HG03097 (cell line): Measurements from ENCODE around the gene GOLGA8A.
"Not testable (repeated sequence)": the region's sequence is repeated elsewhere in the genome, so short reads cannot be mapped to it uniquely, and the experiment has no call there.

Source experiments
- ATAC-seq: cut with Tn5 transposase; IDR thresholded peaks from one replicate; pipeline ENCODE4 v1.9.1; 2021; ENCODE audit not compliant: unreplicated experiment, low FRiP score

GOLGA8A gene

GRCh38 chr15:34437687-34438086, at the start of gene GOLGA8A:
Gene GOLGA8A (minus strand): TSS chr15:34437808. CDS start chr15:34389691, 48,117 bp downstream.
- peak; percentile 50 for ATAC-seq

- ATAC-seq = no peak
Measured at GRCh38 chr15:34483644-34484043, 46.0 kb upstream of the GOLGA8A start.

- ATAC-seq = no peak
Measured at GRCh38 chr15:34481370-34481769, 43.8 kb upstream of the GOLGA8A start.

- ATAC-seq = no peak
Measured at GRCh38 chr15:34473840-34474239, 36.2 kb upstream of the GOLGA8A start.

GRCh38 chr15:34472947-34473346, 35.3 kb upstream of the GOLGA8A start:
- no peak for ATAC-seq

- ATAC-seq = no peak
Measured at GRCh38 chr15:34470892-34471291, 33.3 kb upstream of the GOLGA8A start.

GRCh38 chr15:34470091-34470490, 32.5 kb upstream of the GOLGA8A start:
- no peak for ATAC-seq

- no peak for ATAC-seq
Measured at GRCh38 chr15:34461730-34462129, 24.1 kb upstream of the GOLGA8A start.

- no peak for ATAC-seq
Measured at GRCh38 chr15:34460451-34460850, 22.8 kb upstream of the GOLGA8A start.

GRCh38 chr15:34456658-34457057, 19.1 kb upstream of the GOLGA8A start:
- no peak for ATAC-seq

GRCh38 chr15:34442891-34443290, 5.3 kb upstream of the GOLGA8A start:
- ATAC-seq = no peak

- no peak for ATAC-seq
Measured at GRCh38 chr15:34439878-34440277, 2.3 kb upstream of the GOLGA8A start.

GRCh38 chr15:34436956-34437442, 609 bp downstream of the GOLGA8A start:
- ATAC-seq = peak; percentile 41

- no peak for ATAC-seq
Measured at GRCh38 chr15:34436126-34436955, 1.3 kb downstream of the GOLGA8A start.

- no peak for ATAC-seq
Measured at GRCh38 chr15:34435658-34436057, 1.9 kb downstream of the GOLGA8A start.

GRCh38 chr15:34434627-34435305, 2.8 kb downstream of the GOLGA8A start:
- ATAC-seq = no peak

- ATAC-seq = not testable (repeated sequence)
Measured at GRCh38 chr15:34433956-34434626, 3.5 kb downstream of the GOLGA8A start.

GRCh38 chr15:34430642-34431041, 7.0 kb downstream of the GOLGA8A start:
- ATAC-seq = not testable (repeated sequence)

- ATAC-seq = not testable (repeated sequence)
Measured at GRCh38 chr15:34423425-34424090, 14.1 kb downstream of the GOLGA8A start.

GRCh38 chr15:34420953-34421352, 16.7 kb downstream of the GOLGA8A start:
- not testable (repeated sequence) for ATAC-seq

- not testable (repeated sequence) for ATAC-seq
Measured at GRCh38 chr15:34418435-34418834, 19.2 kb downstream of the GOLGA8A start.
